Measurements from ENCODE around the gene CHRND.
"Not testable (repeated sequence)": the region's sequence is repeated elsewhere in the genome, so short reads cannot be mapped to it uniquely, and the experiment has no call there.

The CHRND gene

GRCh38 chr2:232541961-232542714 lies 16.2 kb downstream of the CHRND start:
- no peak for DNase-seq (ENCODE audit: low read depth in 2 of 2)

GRCh38 chr2:232542715-232543467 lies 16.9 kb downstream of the CHRND start:
- DNase-seq (ENCODE audit: low read depth in 2 of 2), result no peak

DNA sequence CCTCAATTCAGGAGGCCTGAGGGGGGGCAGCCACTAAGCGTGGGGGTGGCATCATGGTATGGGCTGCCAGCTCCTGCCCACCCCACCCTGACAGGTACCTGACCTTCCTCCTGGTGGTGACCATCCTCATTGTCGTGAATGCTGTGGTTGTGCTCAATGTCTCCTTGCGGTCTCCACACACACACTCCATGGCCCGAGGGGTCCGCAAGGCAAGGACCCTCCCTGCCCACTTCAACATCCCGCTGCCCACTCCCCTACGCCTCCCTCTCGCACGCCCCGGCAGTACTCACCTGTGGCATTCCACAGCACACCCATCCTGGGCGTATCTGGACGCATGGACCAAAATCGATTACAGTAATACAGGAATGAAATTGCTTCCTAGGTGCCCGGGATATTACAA lies 17.5 kb downstream of the CHRND start:
- DNase-seq (ENCODE audit: low read depth in 2 of 2), result no peak

- DNase-seq (ENCODE audit: low read depth in 2 of 2), result no peak
Observed at GRCh38 chr2:232543928-232544631, 18.1 kb downstream of the CHRND start.

DNA sequence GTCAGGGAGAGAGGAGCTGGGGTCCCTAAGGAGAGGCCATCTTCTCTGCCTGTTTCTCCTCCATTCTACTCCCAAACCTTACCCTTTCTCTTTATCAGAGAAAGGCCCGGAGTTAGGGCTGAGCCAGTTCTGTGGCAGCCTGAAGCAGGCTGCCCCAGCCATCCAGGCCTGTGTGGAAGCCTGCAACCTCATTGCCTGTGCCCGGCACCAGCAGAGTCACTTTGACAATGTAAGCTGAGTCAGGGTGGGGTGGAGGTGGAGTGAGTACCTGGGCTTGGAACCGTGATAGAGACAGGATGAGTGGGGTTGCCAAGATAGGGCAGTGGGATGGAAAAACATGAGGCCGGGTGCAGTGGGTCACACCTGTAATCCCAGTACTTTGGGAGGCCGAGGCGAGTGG lies 18.7 kb downstream of the CHRND start:
- DNase-seq (ENCODE audit: low read depth in 2 of 2), result no peak

DNA sequence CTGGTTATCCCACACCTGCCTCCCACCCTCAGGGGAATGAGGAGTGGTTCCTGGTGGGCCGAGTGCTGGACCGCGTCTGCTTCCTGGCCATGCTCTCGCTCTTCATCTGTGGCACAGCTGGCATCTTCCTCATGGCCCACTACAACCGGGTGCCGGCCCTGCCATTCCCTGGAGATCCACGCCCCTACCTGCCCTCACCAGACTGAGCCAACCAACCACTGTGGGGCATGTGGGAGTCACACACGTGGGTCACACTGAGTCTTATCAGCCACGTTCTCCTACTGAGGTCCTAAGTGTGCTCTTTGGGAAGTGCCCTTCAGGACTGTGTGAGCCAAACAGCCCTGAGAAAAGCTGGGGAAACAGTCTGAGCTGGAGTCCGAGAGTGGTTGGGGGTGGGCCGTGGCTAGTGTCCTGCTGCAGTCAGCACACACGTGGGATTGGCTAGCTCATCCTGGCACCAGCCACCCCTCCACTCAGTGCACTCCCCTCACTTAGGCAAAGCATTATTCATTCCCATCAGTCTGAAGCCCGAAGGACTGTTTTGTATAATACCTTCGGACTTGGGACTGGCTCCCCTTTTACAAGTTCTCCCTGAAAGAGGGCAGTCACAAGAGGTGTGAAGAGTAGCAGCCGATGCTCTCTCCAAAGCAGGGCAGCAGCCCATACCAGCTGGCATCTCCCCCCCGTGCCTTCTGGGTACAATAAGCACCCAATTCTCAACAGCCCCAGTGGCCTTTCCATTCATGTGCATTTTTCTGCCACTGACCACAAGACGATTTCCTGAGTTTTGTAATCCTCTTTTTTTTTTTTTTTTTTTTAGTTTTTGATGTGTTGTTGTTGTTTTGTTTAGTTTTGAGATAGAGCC lies 19.8 kb downstream of the CHRND start:
- no peak for DNase-seq (ENCODE audit: low read depth in 2 of 2)

DNA sequence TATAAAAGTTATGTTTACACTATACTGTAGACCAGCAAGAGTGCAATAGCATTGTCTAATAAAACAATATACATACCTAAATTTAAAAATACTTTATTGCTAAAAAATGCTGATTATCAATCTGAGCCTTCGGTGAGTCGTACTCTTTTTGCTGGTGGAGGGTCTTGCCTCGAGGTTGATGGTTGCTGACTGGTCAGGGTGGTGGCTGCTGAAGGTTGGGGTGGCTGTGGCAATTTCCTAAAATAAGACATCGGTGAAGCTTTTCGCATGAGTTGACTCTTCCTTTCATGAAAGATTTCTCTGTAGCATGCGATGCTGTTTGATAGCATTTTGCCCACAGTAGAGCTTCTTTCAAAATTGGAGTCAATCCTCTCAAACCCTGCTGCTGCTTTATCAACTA lies 22.0 kb downstream of the CHRND start:
- DNase-seq (ENCODE audit: low read depth in 2 of 2), result no peak

DNA sequence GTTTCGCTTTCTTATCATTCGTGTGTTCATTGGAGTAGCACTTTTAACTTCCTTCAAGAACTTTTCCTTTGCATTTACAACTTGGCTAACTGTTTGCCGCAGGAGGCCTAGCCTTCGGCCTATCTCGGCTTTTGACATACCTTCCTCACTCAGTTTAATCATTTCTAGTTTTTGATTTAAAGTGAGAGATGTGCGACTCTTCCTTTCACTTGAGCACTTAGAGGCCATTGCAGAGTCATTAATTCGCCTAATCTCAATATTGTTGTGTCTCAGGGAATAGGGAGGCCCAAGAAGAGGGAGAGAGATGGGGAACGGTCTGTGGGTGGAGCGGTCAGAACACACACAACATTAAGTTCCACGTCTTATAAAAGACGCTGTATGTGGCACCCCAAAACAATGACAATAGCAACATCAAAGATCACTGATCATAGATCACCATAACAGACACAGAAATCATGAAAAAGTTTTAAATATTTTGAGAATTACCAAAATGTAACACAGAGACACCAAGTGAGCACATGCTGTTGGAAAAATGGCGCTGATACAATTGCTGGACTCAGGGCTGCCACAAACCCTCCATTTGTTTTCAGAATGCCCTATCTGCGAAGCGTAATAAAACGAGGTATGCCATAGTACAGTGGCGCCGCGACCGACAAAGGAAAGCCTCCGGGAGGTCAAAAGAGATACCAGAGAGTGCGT lies 23.8 kb downstream of the CHRND start:
- no peak for DNase-seq (ENCODE audit: low read depth in 2 of 2)

DNA sequence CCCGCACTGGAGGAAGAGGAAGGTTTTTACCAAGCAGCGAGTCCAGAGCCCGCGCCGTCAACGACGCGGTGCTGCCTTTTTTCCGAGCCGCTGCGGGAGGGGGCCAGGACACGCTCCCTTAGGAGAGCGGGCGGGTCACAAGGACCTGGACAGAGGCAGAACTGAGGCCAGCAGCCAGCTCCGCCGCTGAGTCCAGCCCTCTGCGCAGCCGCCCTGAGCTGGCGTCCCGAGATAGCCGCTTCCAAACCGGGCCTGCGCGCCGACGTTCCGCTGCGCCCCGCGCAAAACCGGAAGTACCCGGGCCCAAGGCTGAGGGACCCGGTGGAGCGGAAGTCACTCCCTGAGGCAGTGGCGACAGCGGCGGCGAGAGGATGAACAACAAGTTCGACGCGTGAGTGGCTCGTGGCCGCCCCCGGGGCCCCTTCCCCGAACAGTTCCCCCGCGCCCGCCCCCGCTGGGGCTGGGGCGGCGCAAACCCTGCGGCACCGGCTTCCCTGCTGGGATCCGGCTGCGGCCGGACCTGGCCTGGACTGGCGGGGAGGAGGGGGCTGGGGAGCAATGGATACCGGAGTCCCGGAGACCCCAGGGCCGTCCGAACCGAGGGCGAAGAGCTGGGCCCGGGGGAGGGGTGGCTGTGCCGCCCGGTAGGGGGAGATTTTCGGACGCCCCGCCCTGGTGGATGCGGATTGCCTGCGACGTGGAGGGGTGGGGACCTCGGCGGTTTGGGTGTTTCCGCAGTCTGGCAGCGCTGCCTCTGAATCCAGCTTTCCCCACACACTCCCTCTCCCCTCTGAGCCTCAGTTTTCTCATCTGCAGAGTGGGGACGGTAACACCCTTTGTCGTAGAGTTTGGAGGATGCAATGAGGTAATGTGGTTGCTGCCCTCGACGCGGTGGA lies 24.6 kb downstream of the CHRND start, which contains the start of the genes EIF4E2 and TIGD1:
TSS of gene EIF4E2 (plus strand) at position 336 of the 896 bp plus-strand sequence. CDS start at position 372, 36 bp downstream.
TSS of gene TIGD1 (minus strand) at position 204 of the 896 bp plus-strand sequence. CDS start 675 bp downstream, outside the sequence.
- DNase-seq (ENCODE audit: low read depth in 2 of 2), result peak; percentile 88

DNA sequence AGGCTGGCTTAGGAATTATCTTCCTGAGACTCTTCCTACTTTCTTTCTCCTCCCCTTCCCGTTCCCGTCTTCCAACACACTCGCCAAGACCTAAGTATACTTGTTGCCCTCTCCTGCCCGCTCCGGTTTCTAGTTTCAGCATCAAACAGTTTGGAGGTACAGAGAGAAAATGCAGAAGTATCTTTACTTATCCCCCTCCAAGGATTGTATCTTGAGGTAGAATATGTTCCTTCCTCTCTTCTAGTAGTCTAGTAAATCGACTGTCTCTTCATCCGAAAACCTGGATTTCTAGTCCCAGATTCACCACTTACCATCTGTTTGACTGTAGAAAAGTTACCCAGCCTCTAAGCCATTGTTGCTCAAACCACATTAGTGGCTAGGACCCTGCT lies 25.3 kb downstream of the CHRND start:
- DNase-seq (ENCODE audit: low read depth in 2 of 2), result no peak

GRCh38 chr2:232551776-232552175 lies 25.8 kb downstream of the CHRND start:
- DNase-seq (ENCODE audit: low read depth in 2 of 2), result no peak

DNA sequence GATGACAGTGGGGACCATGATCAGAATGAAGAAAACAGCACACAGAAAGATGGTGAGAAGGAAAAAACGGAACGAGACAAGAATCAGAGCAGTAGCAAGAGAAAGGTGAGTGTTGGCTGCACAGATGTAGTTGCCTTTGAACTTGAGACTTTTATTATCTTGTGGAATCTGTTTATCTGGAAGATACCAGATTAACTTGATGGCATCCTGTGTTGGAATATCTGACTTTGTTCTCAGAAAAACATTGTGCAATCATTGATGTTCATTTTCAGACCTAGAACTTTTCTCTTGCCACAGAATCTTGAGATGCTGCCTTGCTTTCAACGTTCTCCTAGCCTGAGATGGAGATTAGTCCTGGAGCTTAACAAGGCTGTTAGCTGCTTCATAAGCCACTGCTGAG lies 30.5 kb downstream of the CHRND start:
- no peak for DNase-seq (ENCODE audit: low read depth in 2 of 2)

- DNase-seq (ENCODE audit: low read depth in 2 of 2), result no peak
Observed at GRCh38 chr2:232562515-232563151, 36.7 kb downstream of the CHRND start.

DNA sequence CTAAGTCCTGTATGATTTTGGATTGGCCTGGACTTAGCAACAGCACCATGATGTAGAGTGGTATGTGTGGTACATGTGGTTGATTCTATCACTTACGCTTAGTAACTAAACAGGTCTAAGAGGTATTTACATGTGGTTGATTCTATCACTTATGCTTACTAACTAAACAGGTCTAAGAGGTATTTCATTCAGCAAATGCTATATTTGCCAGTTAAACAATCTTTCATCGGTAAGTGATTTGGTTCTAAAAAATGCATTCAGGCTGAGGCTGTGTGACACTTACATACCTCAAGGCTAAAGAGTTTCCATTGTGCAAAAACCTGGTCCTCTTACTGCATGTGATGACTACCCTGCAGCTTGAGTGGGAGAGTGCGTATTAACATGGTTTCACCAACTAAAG lies 37.6 kb downstream of the CHRND start:
- no peak for DNase-seq (ENCODE audit: low read depth in 2 of 2)

- DNase-seq (ENCODE audit: low read depth in 2 of 2), result no peak
Observed at GRCh38 chr2:232567721-232568120, 41.8 kb downstream of the CHRND start.

GRCh38 chr2:232568161-232568560 lies 42.2 kb downstream of the CHRND start:
- DNase-seq (ENCODE audit: low read depth in 2 of 2), result no peak

GRCh38 chr2:232569541-232569940 lies 43.6 kb downstream of the CHRND start:
- no peak for DNase-seq (ENCODE audit: low read depth in 2 of 2)

GRCh38 chr2:232570481-232570880 lies 44.5 kb downstream of the CHRND start:
- DNase-seq (ENCODE audit: low read depth in 2 of 2), result not testable (repeated sequence)

- no peak for DNase-seq (ENCODE audit: low read depth in 2 of 2)
Observed at GRCh38 chr2:232571026-232571474, 45.1 kb downstream of the CHRND start.
